Measurements from ENCODE around the gene ADGRF3. TPM values are rescaled to one million over a fixed set of nuclear protein-coding genes. Genes with fewer than 3 reads are reported as not detected.

The ADGRF3 gene
- total RNA-seq, 1 donor from 2014 or later, result 0.56 TPM

DNA sequence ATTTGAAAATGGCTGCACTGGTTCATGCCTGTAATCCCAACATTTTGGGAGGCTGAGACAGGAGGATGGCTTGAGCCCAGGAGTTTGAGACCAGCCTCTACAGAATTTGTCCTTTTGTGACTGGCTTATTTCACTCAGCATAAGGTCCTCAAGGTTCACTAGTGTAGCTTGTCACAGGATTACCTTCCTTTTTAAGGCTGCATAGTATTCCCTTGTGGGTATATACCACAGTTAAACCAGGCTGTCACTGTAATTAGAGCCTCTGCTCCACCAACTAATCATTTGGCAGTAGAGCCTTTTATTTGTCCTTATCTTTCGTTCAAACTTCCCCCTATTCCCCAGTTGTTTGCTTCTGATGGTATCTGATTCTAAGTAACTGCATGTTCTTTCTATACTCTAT is 51.1 kb downstream of the ADGRF3 start:
- Mint-ChIP-seq H3K4me3 (ENCODE audit: unreplicated experiment) (no peak overlapping the region), H3K27ac (ENCODE audit: unreplicated experiment) (no peak overlapping the region), H3K9me3 (ENCODE audit: unreplicated experiment) (no peaks in the 10 kb centered on the region), H3K27me3 (ENCODE audit: unreplicated experiment) (no peaks in the 10 kb centered on the region), H3K36me3 (ENCODE audit: unreplicated experiment) (peaks cover 1% of the 10 kb centered on the region), H3K4me1 (ENCODE audit: unreplicated experiment) (no peaks in the 10 kb centered on the region)
- TF ChIP-seq CTCF (IDR thresholded peaks at IDR 0.05), result no peak
- DNase-seq (ENCODE audit: extremely low spot score, unreplicated experiment), result no peak

- peaks cover 7% of the 10 kb centered on the region for H3K36me3 Mint-ChIP-seq (ENCODE audit: unreplicated experiment)
- H3K27ac Mint-ChIP-seq (ENCODE audit: unreplicated experiment), result no peak overlapping the region
- no peaks in the 10 kb centered on the region for H3K27me3 Mint-ChIP-seq (ENCODE audit: unreplicated experiment)
Observed at GRCh38 chr2:26292646-26293045, 53.9 kb downstream of the ADGRF3 start.

GRCh38 chr2:26290001-26290400 is 56.6 kb downstream of the ADGRF3 start:
- Mint-ChIP-seq H3K4me3 (ENCODE audit: unreplicated experiment) (no peak overlapping the region), H3K27ac (ENCODE audit: unreplicated experiment) (no peak overlapping the region), H3K27me3 (ENCODE audit: unreplicated experiment) (no peaks in the 10 kb centered on the region), H3K9me3 (ENCODE audit: unreplicated experiment) (no peaks in the 10 kb centered on the region), H3K36me3 (ENCODE audit: unreplicated experiment) (peaks cover 16% of the 10 kb centered on the region), H3K4me1 (ENCODE audit: unreplicated experiment) (no peaks in the 10 kb centered on the region)
- DNase-seq (ENCODE audit: extremely low spot score, unreplicated experiment), result no peak
- TF ChIP-seq CTCF (IDR thresholded peaks at IDR 0.05), result no peak

More at GRCh38 chr2:26292646-26293045, 53.9 kb downstream of the ADGRF3 start:
- H3K4me1 Mint-ChIP-seq (ENCODE audit: unreplicated experiment), result no peaks in the 10 kb centered on the region
- H3K4me3 Mint-ChIP-seq (ENCODE audit: unreplicated experiment), result no peak overlapping the region
- no peaks in the 10 kb centered on the region for H3K9me3 Mint-ChIP-seq (ENCODE audit: unreplicated experiment)
- TF ChIP-seq CTCF (IDR thresholded peaks at IDR 0.05), result no peak
- DNase-seq (ENCODE audit: extremely low spot score, unreplicated experiment), result no peak

DNA sequence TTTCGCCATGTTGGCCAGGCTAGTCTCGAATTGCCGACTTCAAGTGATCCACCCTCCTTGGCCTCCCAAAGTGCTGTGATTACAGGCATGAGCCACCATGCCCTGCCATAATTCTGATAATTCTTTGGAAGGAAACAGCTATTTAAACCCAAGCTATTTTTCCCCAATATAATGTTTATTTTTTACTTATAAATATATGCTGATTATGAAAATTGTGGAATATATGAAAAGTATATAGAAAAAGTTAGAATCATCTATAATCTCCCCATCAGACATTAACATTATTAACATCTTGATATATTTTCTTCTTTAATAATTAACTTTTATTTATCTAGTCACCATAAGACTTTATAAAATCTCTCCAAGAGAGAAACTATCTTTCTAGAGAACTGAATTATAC is 60.7 kb downstream of the ADGRF3 start:
- Mint-ChIP-seq H3K27me3 (ENCODE audit: unreplicated experiment) (no peaks in the 10 kb centered on the region), H3K36me3 (ENCODE audit: unreplicated experiment) (peaks cover 40% of the 10 kb centered on the region), H3K4me1 (ENCODE audit: unreplicated experiment) (no peaks in the 10 kb centered on the region), H3K27ac (ENCODE audit: unreplicated experiment) (no peak overlapping the region), H3K9me3 (ENCODE audit: unreplicated experiment) (no peaks in the 10 kb centered on the region), H3K4me3 (ENCODE audit: unreplicated experiment) (no peak overlapping the region)
- no peak for DNase-seq (ENCODE audit: extremely low spot score, unreplicated experiment)
- no peak for TF ChIP-seq CTCF (IDR thresholded peaks at IDR 0.05)

DNA sequence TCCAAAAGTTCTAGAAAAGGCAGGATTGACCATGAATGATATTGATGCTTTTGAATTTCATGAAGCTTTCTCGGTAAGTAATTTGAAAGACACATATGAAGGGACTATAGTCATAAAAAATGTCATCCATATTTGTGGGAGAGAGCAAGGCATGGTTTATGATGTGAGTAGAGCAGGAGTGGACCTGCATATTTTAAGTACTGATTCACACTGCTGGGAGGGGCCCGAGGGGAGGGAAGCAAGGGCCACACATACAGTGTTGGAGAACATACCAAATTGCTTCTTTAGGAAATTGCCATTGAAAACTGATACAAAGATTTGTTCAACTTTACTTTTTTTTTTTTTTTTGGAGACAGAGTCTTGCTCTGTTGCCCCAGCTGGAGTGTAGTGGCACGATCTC is 62.5 kb downstream of the ADGRF3 start:
- TF ChIP-seq CTCF (IDR thresholded peaks at IDR 0.05), result no peak
- no peaks in the 10 kb centered on the region for H3K4me1 Mint-ChIP-seq (ENCODE audit: unreplicated experiment)
- DNase-seq (ENCODE audit: extremely low spot score, unreplicated experiment), result no peak
- H3K27me3 Mint-ChIP-seq (ENCODE audit: unreplicated experiment), result no peaks in the 10 kb centered on the region
- no peaks in the 10 kb centered on the region for H3K9me3 Mint-ChIP-seq (ENCODE audit: unreplicated experiment)
- H3K4me3 Mint-ChIP-seq (ENCODE audit: unreplicated experiment), result no peak overlapping the region
- H3K36me3 Mint-ChIP-seq (ENCODE audit: unreplicated experiment), result peaks cover 42% of the 10 kb centered on the region
- no peak overlapping the region for H3K27ac Mint-ChIP-seq (ENCODE audit: unreplicated experiment)

All from osteocyte (in vitro differentiated cells).